Measurements from ENCODE around the gene TXK.

The TXK gene

GRCh38 chr4:48138511-48138910 lies 4.5 kb upstream of the TXK start:
- in situ Hi-C loops (cut with MboI; ENCODE audit: low sequenced_read_pairs), result no loop called here

- in situ Hi-C loops (cut with MboI; ENCODE audit: low sequenced_read_pairs), result no loop called here
These were observed 3.8 kb upstream of the TXK start for GRCh38 chr4:48137846-48138245.

- in situ Hi-C loops (cut with MboI; ENCODE audit: low sequenced_read_pairs), result no loop called here
These were observed 381 bp downstream of the TXK start for GRCh38 chr4:48133669-48134068.

- in situ Hi-C loops (cut with MboI; ENCODE audit: low sequenced_read_pairs), result no loop called here
These were observed 2.3 kb downstream of the TXK start for GRCh38 chr4:48131736-48132135.

- in situ Hi-C loops (cut with MboI; ENCODE audit: low sequenced_read_pairs), result no loop called here
These were observed 4.0 kb downstream of the TXK start for GRCh38 chr4:48130100-48130499.

GRCh38 chr4:48129307-48130014 lies 4.6 kb downstream of the TXK start:
- in situ Hi-C loops (cut with MboI; ENCODE audit: low sequenced_read_pairs), result no loop called here

- in situ Hi-C loops (cut with MboI; ENCODE audit: low sequenced_read_pairs), result no loop called here
These were observed 6.2 kb downstream of the TXK start for GRCh38 chr4:48127682-48128404.

- in situ Hi-C loops (cut with MboI; ENCODE audit: low sequenced_read_pairs), result no loop called here
These were observed 6.8 kb downstream of the TXK start for GRCh38 chr4:48127231-48127630.

GRCh38 chr4:48126621-48127020 lies 7.4 kb downstream of the TXK start:
- in situ Hi-C loops (cut with MboI; ENCODE audit: low sequenced_read_pairs), result no loop called here

- in situ Hi-C loops (cut with MboI; ENCODE audit: low sequenced_read_pairs), result no loop called here
These were observed 9.2 kb downstream of the TXK start for GRCh38 chr4:48124870-48125269.

- in situ Hi-C loops (cut with MboI; ENCODE audit: low sequenced_read_pairs), result no loop called here
These were observed 11.3 kb downstream of the TXK start for GRCh38 chr4:48122756-48123155.

GRCh38 chr4:48121180-48121579 lies 12.9 kb downstream of the TXK start:
- in situ Hi-C loops (cut with MboI; ENCODE audit: low sequenced_read_pairs), result no loop called here

GRCh38 chr4:48120132-48120531 lies 13.9 kb downstream of the TXK start:
- in situ Hi-C loops (cut with MboI; ENCODE audit: low sequenced_read_pairs), result no loop called here

GRCh38 chr4:48119646-48120045 lies 14.4 kb downstream of the TXK start:
- in situ Hi-C loops (cut with MboI; ENCODE audit: low sequenced_read_pairs), result no loop called here

- in situ Hi-C loops (cut with MboI; ENCODE audit: low sequenced_read_pairs), result no loop called here
These were observed 16.0 kb downstream of the TXK start for GRCh38 chr4:48118081-48118480.

- in situ Hi-C loops (cut with MboI; ENCODE audit: low sequenced_read_pairs), result no loop called here
These were observed 17.5 kb downstream of the TXK start for GRCh38 chr4:48116582-48116981.

GRCh38 chr4:48114412-48114811 lies 19.6 kb downstream of the TXK start:
- in situ Hi-C loops (cut with MboI; ENCODE audit: low sequenced_read_pairs), result no loop called here

- in situ Hi-C loops (cut with MboI; ENCODE audit: low sequenced_read_pairs), result no loop called here
These were observed 21.9 kb downstream of the TXK start for GRCh38 chr4:48112017-48112667.

- in situ Hi-C loops (cut with MboI; ENCODE audit: low sequenced_read_pairs), result no loop called here
These were observed 23.5 kb downstream of the TXK start for GRCh38 chr4:48110452-48110978.

GRCh38 chr4:48109413-48110263 lies 24.4 kb downstream of the TXK start:
- in situ Hi-C loops (cut with MboI; ENCODE audit: low sequenced_read_pairs), result no loop called here
